HAP-1 (cell line): ENCODE results near the gene CIPC.

Source experiments
- DNase-seq, 2 experiments: peaks; one replicate each; pipeline ENCODE4 v3.0.0-alpha.2; 2016 to 2020; ENCODE audit warnings: low spot score in 2 of 2
- H3K27me3 ChIP-seq: fragments of 250-450 bp; sonication (Bioruptor Pico); 2 replicates; pipeline ENCODE4 v1.5.1; 2020; ENCODE audit warnings: low read depth, mild to moderate bottlenecking, moderate library complexity
- H3K36me3 ChIP-seq: fragments of 250-450 bp; sonication (Bioruptor Pico); replicated peaks from 2 replicates; pipeline ENCODE4 v1.5.1; 2020; ENCODE audit warnings: mild to moderate bottlenecking
- H3K4me1 ChIP-seq: fragments of 250-450 bp; sonication (Bioruptor Pico); 2 replicates; pipeline ENCODE4 v1.5.1; 2020; ENCODE audit warnings: mild to moderate bottlenecking
- H3K4me3 ChIP-seq: fragments of 250-450 bp; sonication (Bioruptor Pico); 2 replicates; pipeline ENCODE4 v1.5.1; 2020; ENCODE audit warnings: mild to moderate bottlenecking, moderate library complexity
- H3K9me3 ChIP-seq: fragments of 250-450 bp; sonication (Bioruptor Pico); 2 replicates; pipeline ENCODE4 v1.5.1; 2020; ENCODE audit warnings: mild to moderate bottlenecking, moderate library complexity
- in situ Hi-C: fragments of 300-500 bp; cut with MboI; formaldehyde crosslinking; loops from 3 replicates; pipeline ENCODE4 v1.14.3; 2020; ENCODE audit warnings: low sequenced_read_pairs, inconsistent platforms, mixed read lengths

Gene CIPC

DNA sequence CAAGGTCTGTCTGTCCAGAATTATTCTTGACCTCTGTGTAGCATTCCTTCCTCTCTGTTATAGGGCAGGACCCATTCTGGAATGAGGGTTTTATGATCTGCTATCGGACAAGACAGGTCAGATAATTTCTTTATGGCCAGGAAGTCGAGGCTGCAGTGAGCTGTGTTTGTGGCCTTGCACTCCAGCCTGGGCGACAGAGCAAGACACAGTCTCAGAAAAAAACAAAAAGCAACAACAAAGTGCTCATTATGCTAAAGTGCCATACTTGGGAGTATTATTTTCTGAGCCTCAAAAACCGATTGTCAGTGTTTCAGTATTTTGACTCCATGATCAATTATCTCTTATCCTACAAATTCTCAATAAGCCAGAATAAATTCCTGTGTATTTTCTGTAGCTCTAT, 4.1 kb downstream of the CIPC start:
- in situ Hi-C loops = no loop called here
- H3K9me3 ChIP-seq = no peaks in the 10 kb centered on the region
- DNase-seq = no peak
- peaks cover 8% of the 10 kb centered on the region for H3K36me3 ChIP-seq
- peaks cover 23% of the 10 kb centered on the region for H3K4me1 ChIP-seq
- no peaks in the 10 kb centered on the region for H3K27me3 ChIP-seq
- no peak overlapping the region for H3K4me3 ChIP-seq

DNA sequence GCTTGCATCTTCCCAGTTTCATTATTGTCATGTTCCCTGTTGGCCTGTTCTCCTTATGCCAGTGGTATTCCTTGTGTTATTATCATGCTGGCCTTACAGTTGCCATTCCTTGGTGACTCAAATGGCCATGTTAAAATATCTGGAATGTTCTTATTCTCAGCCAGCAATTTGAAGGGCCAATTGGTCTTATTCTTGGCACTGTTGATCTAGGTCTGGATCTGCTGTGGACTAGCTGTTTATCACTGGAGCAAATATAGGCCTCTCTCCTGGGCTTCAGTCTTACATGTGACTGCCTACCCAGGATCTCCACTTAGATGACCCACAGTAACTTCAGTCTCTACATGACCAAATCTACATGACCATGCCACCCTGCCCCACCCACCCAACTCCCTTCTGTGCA, 5.4 kb downstream of the CIPC start:
- no peak for DNase-seq
- Histone ChIP-seq H3K27me3 (no peaks in the 10 kb centered on the region), H3K36me3 (peaks cover 17% of the 10 kb centered on the region), H3K4me1 (peaks cover 23% of the 10 kb centered on the region), H3K4me3 (no peak overlapping the region), H3K9me3 (no peaks in the 10 kb centered on the region)
- in situ Hi-C loops = no loop called here

DNA sequence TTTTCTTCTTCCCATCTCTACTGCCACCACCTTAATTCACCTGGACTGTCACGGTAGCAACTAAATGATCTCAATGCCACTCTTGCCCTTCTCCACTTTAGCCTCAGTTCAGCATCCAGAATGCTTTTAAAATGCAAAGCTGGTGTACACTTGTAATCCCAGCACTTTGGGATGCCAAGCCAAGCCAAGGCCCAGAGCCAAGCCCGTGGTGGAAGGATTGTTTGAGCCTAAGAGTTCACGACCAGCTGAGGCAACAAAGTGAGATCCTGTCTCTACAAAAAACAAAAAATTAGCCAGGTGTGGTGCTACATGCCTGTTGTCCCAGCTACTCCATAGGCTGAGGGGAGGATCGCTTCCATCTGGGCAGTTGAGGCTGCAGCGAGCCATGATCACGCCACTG, 5.9 kb downstream of the CIPC start:
- Histone ChIP-seq H3K9me3 (no peaks in the 10 kb centered on the region), H3K36me3 (peaks cover 20% of the 10 kb centered on the region), H3K27me3 (no peaks in the 10 kb centered on the region), H3K4me1 (peaks cover 21% of the 10 kb centered on the region), H3K4me3 (no peak overlapping the region)
- in situ Hi-C loops = no loop called here
- no peak for DNase-seq

DNA sequence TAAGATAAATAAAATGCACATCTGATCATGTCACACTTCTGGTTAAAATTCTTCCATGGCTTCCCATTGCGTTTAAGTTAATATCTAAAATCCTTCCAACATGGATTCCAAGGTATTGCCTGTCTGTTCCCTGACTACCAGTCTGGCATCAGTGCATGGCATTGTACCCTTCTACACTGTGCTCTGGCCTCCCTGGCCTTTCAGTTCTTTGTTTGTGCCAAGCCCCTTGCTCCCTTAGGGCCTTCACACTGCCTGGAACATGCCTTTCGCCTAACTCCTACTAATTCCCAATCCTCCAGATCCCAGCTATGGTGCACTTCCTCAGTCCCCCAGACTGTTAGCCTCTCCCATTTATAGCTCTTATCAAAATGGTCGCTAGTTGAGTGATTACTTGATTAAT, 6.3 kb downstream of the CIPC start:
- H3K36me3 ChIP-seq = peaks cover 23% of the 10 kb centered on the region
- no peak for DNase-seq
- H3K27me3 ChIP-seq = no peaks in the 10 kb centered on the region
- no peak overlapping the region for H3K4me3 ChIP-seq
- peaks cover 17% of the 10 kb centered on the region for H3K4me1 ChIP-seq
- H3K9me3 ChIP-seq = no peaks in the 10 kb centered on the region
- in situ Hi-C loops = no loop called here

DNA sequence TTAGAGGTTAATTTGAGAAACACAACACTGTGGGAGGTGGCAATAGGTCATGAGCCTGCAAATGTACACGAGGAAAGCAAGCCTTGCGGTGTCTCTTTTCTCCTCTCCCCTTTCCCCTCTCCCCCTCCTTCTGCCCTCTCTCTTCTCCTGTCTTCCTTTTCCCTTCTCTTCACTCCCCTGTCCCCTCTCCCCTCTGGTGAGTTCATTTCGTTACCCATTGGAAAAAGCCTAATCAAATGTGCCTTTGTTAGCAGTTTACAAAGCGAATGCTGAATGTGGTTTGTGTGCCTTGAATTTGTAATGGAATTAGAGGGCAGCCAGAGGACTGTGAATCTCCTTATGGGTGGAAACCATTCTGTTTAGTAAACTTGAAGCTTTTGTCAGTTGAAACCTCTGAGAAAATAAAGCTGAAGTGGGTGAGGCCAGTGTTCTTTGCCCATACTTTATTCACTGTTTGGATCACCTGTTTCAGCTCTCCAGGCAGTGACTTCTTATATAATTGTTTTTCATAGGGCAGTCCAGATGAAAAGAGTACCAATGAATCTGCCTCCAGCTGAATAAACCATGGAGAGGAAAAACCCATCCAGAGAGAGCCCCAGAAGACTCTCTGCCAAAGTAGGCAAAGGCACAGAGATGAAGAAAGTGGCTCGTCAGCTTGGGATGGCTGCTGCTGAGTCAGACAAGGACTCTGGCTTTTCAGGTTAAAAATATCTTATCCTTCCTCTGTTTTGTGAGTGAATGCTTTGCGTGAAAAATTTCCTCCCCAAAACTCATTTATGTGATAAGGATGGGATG, 7.3 kb downstream of the CIPC start:
- H3K4me3 ChIP-seq = no peak overlapping the region
- H3K27me3 ChIP-seq = no peaks in the 10 kb centered on the region
- H3K4me1 ChIP-seq = peaks cover 10% of the 10 kb centered on the region
- H3K36me3 ChIP-seq = peaks cover 27% of the 10 kb centered on the region
- in situ Hi-C loops = no loop called here
- no peaks in the 10 kb centered on the region for H3K9me3 ChIP-seq
- no peak for DNase-seq

DNA sequence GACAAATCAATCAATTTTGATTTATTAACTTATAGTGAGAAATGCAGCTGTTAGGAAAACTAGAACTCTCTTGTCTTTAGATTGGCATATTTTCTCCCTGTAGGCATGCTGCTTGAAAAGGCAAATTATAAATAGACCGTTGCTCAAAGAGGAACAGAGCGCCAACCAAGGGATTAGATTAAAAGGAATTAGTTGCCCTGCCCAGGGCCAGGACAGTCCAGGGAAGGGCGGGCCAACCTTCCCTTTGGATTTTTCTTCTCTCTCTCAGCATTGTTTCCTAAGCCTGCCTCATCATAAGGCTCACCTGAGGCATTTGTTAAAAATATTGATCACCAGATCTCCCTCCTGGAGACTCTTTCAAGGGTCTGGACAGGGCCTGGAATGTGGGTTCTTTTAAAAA, 8.6 kb downstream of the CIPC start:
- in situ Hi-C loops = no loop called here
- H3K36me3 ChIP-seq = peaks cover 32% of the 10 kb centered on the region
- H3K27me3 ChIP-seq = no peaks in the 10 kb centered on the region
- DNase-seq = no peak
- peaks cover 10% of the 10 kb centered on the region for H3K4me1 ChIP-seq
- H3K4me3 ChIP-seq = no peak overlapping the region
- no peaks in the 10 kb centered on the region for H3K9me3 ChIP-seq

DNA sequence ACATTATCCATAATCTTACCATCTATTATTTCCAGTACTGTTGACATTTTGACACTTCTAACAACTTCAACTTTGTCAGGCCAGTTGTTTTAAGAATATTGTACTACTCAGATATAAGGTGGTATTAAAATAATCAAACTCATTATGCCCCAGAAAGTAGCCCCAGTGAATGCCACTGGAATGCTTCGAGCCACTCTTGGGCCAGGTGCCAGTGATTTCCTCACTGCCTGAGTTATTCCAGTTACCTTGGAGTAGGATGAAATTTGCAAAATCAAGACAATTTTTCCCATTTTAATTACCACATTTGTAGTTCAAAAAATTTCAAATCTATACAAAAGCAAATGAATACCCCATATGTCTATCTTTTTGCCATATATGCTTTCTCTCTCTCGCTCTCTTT, 9.2 kb downstream of the CIPC start:
- no peaks in the 10 kb centered on the region for H3K9me3 ChIP-seq
- H3K4me1 ChIP-seq = peaks cover 7% of the 10 kb centered on the region
- in situ Hi-C loops = no loop called here
- peaks cover 37% of the 10 kb centered on the region for H3K36me3 ChIP-seq
- no peak overlapping the region for H3K4me3 ChIP-seq
- no peaks in the 10 kb centered on the region for H3K27me3 ChIP-seq
- DNase-seq = no peak

DNA sequence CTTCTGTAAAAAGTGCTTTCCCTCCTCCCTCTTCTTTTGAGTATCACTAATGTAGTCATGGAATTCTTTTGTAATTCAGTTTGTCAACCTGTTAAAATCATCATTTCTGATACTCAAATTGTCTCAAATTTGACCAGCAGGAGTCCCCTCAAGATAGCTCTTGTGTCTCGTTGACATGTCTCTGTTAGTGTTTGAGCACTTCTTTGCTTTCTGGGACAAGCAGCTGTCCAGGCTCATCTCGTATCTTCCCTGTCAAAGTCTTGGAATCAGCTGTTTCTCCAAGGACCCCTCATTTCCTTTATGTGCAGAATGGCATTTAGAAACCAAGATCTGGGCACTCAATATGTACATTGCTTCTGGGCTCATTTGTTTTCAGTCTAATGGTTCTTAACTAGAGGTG, 10.7 kb downstream of the CIPC start:
- peaks cover 39% of the 10 kb centered on the region for H3K36me3 ChIP-seq
- in situ Hi-C loops = no loop called here
- no peak for DNase-seq

DNA sequence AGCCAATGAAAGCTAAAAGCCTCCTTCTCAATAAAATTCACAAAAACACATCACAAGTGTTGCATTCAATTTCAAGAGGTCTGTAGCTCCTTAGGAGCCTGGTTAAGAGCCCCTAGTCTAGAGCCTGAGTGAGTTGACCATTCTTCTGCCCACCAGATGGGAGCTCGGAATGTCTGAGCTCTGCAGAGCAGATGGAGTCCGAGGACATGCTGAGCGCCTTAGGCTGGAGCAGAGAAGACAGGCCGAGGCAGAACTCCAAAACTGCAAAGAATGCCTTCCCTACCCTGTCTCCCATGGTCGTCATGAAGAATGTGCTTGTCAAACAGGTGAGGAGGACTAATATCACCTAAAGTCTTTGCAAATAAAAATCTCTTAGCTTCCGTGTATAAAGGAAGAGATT, 11.6 kb downstream of the CIPC start:
- Histone ChIP-seq H3K4me1 (peaks cover 3% of the 10 kb centered on the region; the same call in 1 of the 2 replicates), H3K4me3 (no peak overlapping the region), H3K9me3 (no peaks in the 10 kb centered on the region), H3K36me3 (peaks cover 45% of the 10 kb centered on the region), H3K27me3 (no peaks in the 10 kb centered on the region)
- DNase-seq = no peak
- in situ Hi-C loops = no loop called here

More for the DNA sequence above, 10.7 kb downstream of the CIPC start:
- no peak overlapping the region for H3K4me3 ChIP-seq
- no peaks in the 10 kb centered on the region for H3K27me3 ChIP-seq
- H3K4me1 ChIP-seq = peaks cover 3% of the 10 kb centered on the region; the same call in 1 of the 2 replicates
- no peaks in the 10 kb centered on the region for H3K9me3 ChIP-seq

DNA sequence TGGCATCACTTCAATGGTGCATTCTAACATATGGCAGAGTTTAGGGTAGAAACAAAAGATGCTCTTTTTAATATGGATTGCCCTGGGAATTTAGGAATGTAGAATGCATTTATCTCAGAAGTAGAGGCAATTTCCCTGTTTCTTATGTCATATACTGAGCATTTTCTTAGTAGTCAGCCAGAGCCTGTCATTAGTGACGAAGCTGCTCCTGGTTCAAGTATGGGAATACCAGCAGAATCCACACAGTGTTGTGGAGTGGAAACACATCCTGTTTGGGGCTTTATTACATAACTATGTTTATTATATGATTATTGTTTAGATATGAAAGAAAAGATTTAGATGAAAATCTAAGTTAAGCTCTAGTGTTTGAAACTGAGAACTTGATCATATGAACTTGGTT, 12.2 kb downstream of the CIPC start:
- Histone ChIP-seq H3K36me3 (peaks cover 45% of the 10 kb centered on the region), H3K27me3 (no peaks in the 10 kb centered on the region), H3K4me1 (no peaks in the 10 kb centered on the region), H3K9me3 (no peaks in the 10 kb centered on the region), H3K4me3 (no peak overlapping the region)
- DNase-seq = no peak
- in situ Hi-C loops = no loop called here

DNA sequence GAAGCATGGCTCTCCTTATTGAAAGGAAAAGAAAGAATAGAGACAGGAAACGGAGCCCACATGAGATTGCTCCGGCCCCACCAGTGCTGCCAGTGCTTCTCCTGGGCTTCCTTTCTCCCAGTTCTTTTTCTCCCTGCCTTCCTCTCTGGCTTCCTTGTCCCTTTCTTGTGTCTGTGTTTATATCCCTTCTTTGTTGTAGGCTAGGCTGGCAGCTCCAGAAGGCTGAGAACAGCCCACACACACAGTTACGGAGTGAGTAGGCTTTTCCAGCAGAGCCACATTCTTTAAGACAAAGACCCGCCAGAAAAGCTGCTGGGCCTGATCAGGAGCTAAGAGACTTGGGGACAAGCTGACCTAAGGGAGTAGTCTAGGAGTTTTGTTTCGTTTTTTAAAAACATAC, 13.0 kb downstream of the CIPC start:
- Histone ChIP-seq H3K36me3 (peaks cover 45% of the 10 kb centered on the region), H3K9me3 (no peaks in the 10 kb centered on the region), H3K4me3 (no peak overlapping the region), H3K4me1 (no peaks in the 10 kb centered on the region), H3K27me3 (no peaks in the 10 kb centered on the region)
- no peak for DNase-seq
- in situ Hi-C loops = no loop called here

DNA sequence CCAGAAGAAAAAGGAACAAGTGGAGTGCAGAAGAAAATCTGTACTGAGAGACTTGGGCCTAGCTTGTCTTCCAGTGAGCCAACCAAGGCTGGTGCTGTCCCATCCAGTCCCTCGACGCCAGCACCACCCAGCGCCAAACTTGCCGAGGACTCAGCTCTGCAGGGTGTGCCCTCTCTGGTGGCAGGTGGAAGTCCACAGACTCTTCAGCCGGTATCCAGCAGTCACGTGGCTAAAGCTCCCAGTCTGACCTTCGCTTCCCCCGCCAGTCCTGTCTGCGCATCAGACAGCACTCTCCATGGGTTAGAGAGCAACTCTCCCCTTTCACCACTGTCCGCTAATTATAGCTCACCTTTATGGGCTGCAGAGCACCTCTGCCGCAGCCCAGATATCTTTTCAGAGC, 15.6 kb downstream of the CIPC start:
- Histone ChIP-seq H3K36me3 (peaks cover 35% of the 10 kb centered on the region), H3K9me3 (no peaks in the 10 kb centered on the region), H3K27me3 (no peaks in the 10 kb centered on the region), H3K4me1 (no peaks in the 10 kb centered on the region), H3K4me3 (no peak overlapping the region)
- no peak for DNase-seq
- in situ Hi-C loops = no loop called here

DNA sequence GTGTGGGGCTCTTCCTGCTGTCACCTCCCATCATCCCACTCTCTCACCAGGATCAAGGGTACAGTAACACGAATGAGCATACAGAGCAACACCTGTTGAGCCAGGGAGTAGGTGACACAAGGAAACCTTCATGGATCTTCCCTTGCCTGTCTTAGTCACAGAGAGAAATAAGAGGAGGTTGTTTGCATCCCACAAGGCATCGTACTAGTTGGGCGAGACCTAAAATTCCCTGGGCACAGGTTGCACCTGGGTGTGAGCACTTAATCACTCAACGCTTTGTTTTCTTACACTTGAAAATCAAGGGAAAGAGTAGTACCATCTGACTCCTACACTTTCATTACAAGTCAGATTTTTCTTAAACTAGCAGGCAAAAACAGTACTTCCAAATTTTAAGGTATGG, 16.6 kb downstream of the CIPC start:
- Histone ChIP-seq H3K4me3 (no peak overlapping the region), H3K4me1 (no peaks in the 10 kb centered on the region), H3K27me3 (no peaks in the 10 kb centered on the region), H3K9me3 (no peaks in the 10 kb centered on the region), H3K36me3 (peaks cover 29% of the 10 kb centered on the region)
- no peak for DNase-seq
- in situ Hi-C loops = no loop called here

DNA sequence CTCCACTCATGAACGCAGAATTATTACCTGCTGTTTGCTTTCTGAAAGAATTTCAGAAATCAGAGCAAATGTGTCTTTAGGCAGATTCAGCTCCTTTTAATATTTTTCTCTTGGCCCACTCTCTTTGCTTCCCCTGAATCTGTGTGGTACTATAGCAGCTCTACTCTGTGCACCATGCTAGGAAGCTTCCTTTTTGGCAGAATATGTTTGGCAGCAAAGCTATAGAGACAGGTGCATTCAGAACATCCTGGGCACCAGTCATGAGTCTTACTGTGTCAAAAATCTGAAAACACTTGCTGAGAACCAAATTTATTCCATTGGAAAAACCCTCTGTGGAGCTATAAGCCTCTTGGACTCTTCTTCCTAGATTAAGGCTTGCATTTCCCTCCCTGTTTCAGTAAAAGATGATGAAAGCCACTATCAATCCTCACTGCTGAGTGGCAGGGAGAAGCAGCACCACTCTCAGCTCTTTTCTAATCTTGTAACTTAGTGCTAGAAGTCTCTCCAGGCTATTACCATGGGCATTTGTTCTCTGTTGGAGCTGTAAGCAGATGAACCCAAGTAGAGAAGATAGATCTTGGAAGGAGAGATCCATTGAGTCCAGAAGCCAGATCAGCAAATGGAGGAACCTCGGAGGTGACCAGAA, 18.2 kb downstream of the CIPC start:
- peaks cover 24% of the 10 kb centered on the region for H3K36me3 ChIP-seq
- no peak for DNase-seq
- in situ Hi-C loops = no loop called here
- H3K9me3 ChIP-seq = no peaks in the 10 kb centered on the region
- no peaks in the 10 kb centered on the region for H3K27me3 ChIP-seq
- H3K4me1 ChIP-seq = no peaks in the 10 kb centered on the region
- H3K4me3 ChIP-seq = no peak overlapping the region
